NK-92 treated with Interleukin-12 subunit alpha and Interleukin-12 subunit beta, amount 100 ng/mL, for 24 hours (cell line): ENCODE data around the gene GALNS.
"Not testable (repeated sequence)": the region's sequence is repeated elsewhere in the genome, so short reads cannot be mapped to it uniquely, and the experiment has no call there.

Experiments used
- DNase-seq: peaks from one replicate; lab custom pipeline; 2025; lab: John Stamatoyannopoulos, UW

GALNS gene

GRCh38 chr16:88856828-88857727 lies at the start of gene GALNS, which contains the start of gene TRAPPC2L:
Gene GALNS, minus strand, starts transcription at chr16:88856947. Its CDS starts 70 bp downstream, at chr16:88856877.
Gene TRAPPC2L, plus strand, starts transcription at chr16:88857127. Its CDS starts 24 bp downstream, at chr16:88857151.
- peak; percentile 96 for DNase-seq

- no peak for DNase-seq
Observed at GRCh38 chr16:88906020-88906419, 49.3 kb upstream of the GALNS start.

GRCh38 chr16:88905563-88905962 lies 48.8 kb upstream of the GALNS start:
- no peak for DNase-seq

GRCh38 chr16:88904676-88905365 lies 48.1 kb upstream of the GALNS start:
- DNase-seq, result no peak

- no peak for DNase-seq
Observed at GRCh38 chr16:88903267-88903666, 46.5 kb upstream of the GALNS start.

- no peak for DNase-seq
Observed at GRCh38 chr16:88902744-88903143, 46.0 kb upstream of the GALNS start.

- no peak for DNase-seq
Observed at GRCh38 chr16:88901718-88902337, 45.1 kb upstream of the GALNS start.

GRCh38 chr16:88900662-88901052 lies 43.9 kb upstream of the GALNS start:
- DNase-seq, result no peak

GRCh38 chr16:88899901-88900661 lies 43.3 kb upstream of the GALNS start:
- DNase-seq, result no peak

- no peak for DNase-seq
Observed at GRCh38 chr16:88897696-88898425, 41.1 kb upstream of the GALNS start.

- DNase-seq, result no peak
Observed at GRCh38 chr16:88896238-88897070, 39.7 kb upstream of the GALNS start.

- no peak for DNase-seq
Observed at GRCh38 chr16:88895335-88895734, 38.6 kb upstream of the GALNS start.

GRCh38 chr16:88894681-88895300 lies 38.0 kb upstream of the GALNS start:
- no peak for DNase-seq

- DNase-seq, result not testable (repeated sequence)
Observed at GRCh38 chr16:88894266-88894665, 37.5 kb upstream of the GALNS start.

- no peak for DNase-seq
Observed at GRCh38 chr16:88893127-88893968, 36.6 kb upstream of the GALNS start.

- DNase-seq, result no peak
Observed at GRCh38 chr16:88892065-88892464, 35.3 kb upstream of the GALNS start.

- DNase-seq, result no peak
Observed at GRCh38 chr16:88891083-88891482, 34.3 kb upstream of the GALNS start.

GRCh38 chr16:88889702-88890352 lies 33.1 kb upstream of the GALNS start:
- not testable (repeated sequence) for DNase-seq
